Spinal cord (tissue), 10 donors: ENCODE data around the gene AGBL1. TPM values are rescaled to one million over a fixed set of nuclear protein-coding genes. Genes with fewer than 3 reads are reported as not detected.

ENCODE experiments used
- DNase-seq, 6 donors: peaks; one replicate each; pipeline versions ENCODE4 v3.0.0 to v3.0.0-alpha.2; 2013 to 2015; ENCODE audit warnings: low spot score in 6 of 6, low read depth in 4 of 6
- H3K27ac ChIP-seq: one replicate; pipeline ENCODE4 v1.5.1; 2013; ENCODE audit warnings: low read depth, low read length, control low read depth
- H3K27me3 ChIP-seq: one replicate; pipeline ENCODE4 v1.6.1; 2013; ENCODE audit warnings: low read length; ENCODE audit not compliant: control insufficient read depth, insufficient read depth
- H3K36me3 ChIP-seq: one replicate; pipeline ENCODE4 v1.6.1; 2013; ENCODE audit warnings: low read length; ENCODE audit not compliant: control insufficient read depth, insufficient read depth
- H3K4me1 ChIP-seq: one replicate; pipeline ENCODE4 v1.6.1; 2013; ENCODE audit warnings: low read length; ENCODE audit not compliant: control insufficient read depth, insufficient read depth
- H3K4me3 ChIP-seq: one replicate; pipeline ENCODE4 v1.5.1; 2013; ENCODE audit warnings: low read depth, low read length, control low read depth
- H3K9me3 ChIP-seq: one replicate; pipeline ENCODE4 v1.6.1; 2013; ENCODE audit warnings: low read length; ENCODE audit not compliant: control insufficient read depth, insufficient read depth
- WGBS: methylation state at CpG from one replicate; pipeline ENCODE4 v1.1.5; 2013; ENCODE audit warnings: missing lambda C conversion rate; ENCODE audit not compliant: insufficient coverage; 5-methylcytosine and 5-hydroxymethylcytosine counted together
- polyA plus RNA-seq, 2 donors: library from polyadenylated mRNA; unstranded; fragments of 120-200 nt; gene quantifications; one replicate each; pipeline ENCODE4 v1.2.1, GENCODE V29; 2013; ENCODE audit not compliant: insufficient read length in 2 of 2
- total RNA-seq, 2 donors: library from RNA; depleted of rRNA in 1 of 2; stranded (reverse); fragments of 120-200 nt in 1 of 2; fragments of >200 nt in 1 of 2; gene quantifications; one replicate each; pipeline versions ENCODE4 v1.2.3 to v1.2.4, GENCODE V29; 2013 to 2014
- donor health status: healthy.

Gene AGBL1
- total and polyA plus RNA-seq, 4 donors = 0.33 to 1.1 (median 0.45) TPM

DNA sequence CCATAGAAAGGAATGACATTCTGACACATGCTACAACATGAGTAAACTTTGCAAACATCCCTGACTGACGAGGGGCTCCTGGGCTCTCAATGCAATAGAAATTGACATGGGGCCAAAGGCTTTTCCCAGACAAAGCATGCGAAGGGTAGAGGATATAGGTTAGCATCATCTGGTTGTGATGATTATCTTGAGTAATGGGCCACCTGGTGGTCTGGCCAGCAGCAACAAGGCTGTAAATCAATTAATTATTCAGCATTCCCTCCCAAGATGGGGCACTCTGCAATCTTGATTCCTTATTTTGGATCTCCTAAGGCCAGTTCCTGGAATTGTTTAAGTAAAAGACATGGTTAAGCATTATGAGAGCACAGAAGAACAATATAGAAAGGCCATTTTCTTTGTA lies 99.2 kb downstream of the AGBL1 start:
- no peaks in the 10 kb centered on the region for H3K4me1 ChIP-seq
- H3K27me3 ChIP-seq = no peaks in the 10 kb centered on the region
- no peak overlapping the region for H3K27ac ChIP-seq
- H3K36me3 ChIP-seq = no peaks in the 10 kb centered on the region
- no peak for DNase-seq
- 50% methylated on average over 1 of the region's 2 CpGs for WGBS
- no peak overlapping the region for H3K4me3 ChIP-seq
- H3K9me3 ChIP-seq = no peaks in the 10 kb centered on the region

DNA sequence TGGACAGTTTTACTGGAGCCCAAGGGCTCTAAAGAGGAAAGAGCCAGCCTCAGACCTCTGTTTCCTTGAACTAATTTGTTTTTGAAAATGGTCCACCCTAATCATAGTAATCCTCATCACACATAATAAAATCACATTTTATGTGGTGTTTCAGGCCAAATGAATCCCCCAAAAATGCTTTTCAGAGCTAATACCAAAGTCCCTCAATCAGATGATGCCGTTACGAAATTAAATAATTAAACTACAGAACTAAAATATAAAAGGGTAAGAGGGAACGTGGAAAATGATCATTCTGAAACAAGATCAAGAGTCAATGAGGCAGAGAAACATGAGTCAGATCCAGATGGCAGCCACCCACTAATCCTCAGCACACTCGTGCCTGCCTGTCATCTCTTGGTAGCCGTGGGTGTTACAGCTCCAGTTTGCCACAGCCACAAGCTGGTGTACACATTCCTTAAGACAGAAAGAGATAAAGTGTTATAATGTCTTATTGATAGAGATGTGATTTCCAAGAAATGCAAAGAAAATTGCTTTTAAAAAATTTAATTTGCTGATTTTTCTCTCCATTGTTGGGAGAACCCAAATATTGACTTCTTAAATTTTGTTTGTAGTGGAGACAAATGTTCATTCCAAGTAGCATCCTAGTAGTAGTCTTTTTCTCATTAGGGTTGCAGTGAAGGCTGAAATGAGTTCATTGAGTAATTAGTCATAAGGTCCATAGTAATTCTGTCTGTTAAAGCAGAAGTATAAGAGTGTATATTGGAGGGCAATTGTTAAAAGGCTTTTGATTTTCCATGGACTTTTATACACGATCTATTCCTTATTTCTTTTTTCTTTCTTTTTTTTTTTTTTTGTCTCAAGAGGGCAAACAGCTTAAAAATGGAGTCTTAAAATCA lies 104.2 kb downstream of the AGBL1 start:
- Histone ChIP-seq H3K4me1 (no peaks in the 10 kb centered on the region), H3K36me3 (no peaks in the 10 kb centered on the region), H3K27me3 (no peaks in the 10 kb centered on the region), H3K9me3 (no peaks in the 10 kb centered on the region), H3K4me3 (no peak overlapping the region), H3K27ac (no peak overlapping the region)
- WGBS = no CpG with 5 or more reads among the region's 6 CpGs
- DNase-seq = peak in 2 of 6 donors; percentile 58 to 70

DNA sequence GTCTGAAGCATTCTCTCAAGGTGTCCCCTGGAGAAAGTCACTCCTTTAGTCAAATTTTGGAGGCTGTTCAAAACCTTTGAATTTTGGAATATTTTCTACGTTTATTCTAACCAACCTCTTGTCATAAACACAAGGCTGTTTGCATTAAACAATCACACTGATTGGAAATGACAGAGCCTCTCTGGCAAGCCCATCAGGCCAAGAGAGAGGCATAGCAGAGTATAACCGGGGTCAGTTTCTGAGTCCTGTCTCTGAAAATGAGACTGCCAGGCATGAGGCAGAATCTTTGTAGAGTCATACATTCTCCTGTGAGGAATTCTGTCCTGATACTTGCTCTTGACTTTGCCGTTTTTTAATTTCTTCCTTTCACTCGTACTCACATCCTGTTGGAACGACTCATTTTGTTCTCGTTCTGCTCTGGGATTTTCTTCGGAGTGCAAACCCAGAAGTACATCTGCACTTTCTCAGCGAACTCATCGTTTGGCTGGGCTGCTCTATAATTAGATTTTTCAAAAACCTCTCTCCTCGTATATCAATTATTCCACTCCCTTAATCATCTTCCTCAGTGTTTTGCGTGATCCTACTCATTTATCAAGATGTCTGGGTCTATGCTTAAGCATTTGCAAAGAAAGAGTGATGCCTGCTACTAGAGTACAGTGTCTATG lies 114.2 kb downstream of the AGBL1 start:
- Histone ChIP-seq H3K27ac (no peak overlapping the region), H3K36me3 (no peaks in the 10 kb centered on the region), H3K27me3 (no peaks in the 10 kb centered on the region), H3K9me3 (no peaks in the 10 kb centered on the region), H3K4me1 (no peaks in the 10 kb centered on the region), H3K4me3 (no peak overlapping the region)
- no peak for DNase-seq
- WGBS = 94% methylated on average over 8 of the region's 11 CpGs

DNA sequence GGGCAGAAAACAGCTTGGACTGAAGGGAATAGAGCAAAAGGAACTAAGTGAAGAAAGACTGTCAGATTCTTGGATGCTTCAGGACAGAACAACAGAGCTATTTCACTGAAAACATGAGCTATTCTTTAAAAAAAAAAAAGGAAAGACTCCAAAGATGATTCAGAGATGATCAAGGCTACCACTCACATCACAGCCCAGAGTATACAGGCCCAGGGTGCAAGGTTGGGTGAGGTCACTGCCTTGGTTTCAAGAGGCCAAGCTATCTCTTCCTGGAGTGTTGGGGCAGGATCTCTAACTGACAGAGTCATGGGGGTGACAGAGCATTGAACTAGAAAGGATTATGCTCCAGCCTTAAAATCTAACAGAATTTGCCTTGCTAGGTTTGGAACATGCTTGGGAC lies 118.1 kb downstream of the AGBL1 start:
- H3K4me3 ChIP-seq = no peak overlapping the region
- H3K9me3 ChIP-seq = no peaks in the 10 kb centered on the region
- no peaks in the 10 kb centered on the region for H3K4me1 ChIP-seq
- H3K36me3 ChIP-seq = no peaks in the 10 kb centered on the region
- H3K27me3 ChIP-seq = no peaks in the 10 kb centered on the region
- H3K27ac ChIP-seq = no peak overlapping the region
- no peak for DNase-seq

DNA sequence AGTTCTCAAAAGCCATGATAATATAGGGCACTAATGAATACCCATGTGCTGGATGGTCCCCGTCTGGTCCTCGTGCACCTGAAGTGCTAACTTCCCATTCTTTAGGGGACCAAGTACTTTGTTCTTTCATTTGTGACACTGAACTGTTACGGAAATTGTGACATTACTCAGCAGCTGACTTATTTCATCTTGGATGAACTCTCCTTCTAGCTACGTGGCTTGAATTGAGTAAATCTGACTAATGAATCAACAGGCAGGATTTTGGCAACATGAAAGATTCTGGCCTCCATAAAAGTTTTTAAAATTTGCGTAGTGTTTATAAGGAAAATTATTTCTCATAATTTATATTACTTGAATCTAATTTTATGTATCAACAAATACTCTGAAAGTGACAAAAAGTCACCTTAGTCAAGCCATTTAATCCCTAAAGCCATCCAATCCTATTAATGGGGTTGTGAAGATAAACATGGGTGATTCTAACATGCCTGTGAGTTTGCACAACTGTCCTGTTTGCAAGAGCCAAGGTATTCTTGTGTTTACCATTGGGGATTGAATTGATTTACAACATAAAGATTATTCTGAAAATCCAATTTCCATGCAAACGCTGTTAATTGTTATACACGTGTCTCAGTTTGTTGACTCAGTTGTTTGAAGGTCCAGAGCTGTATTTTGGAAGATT lies 119.9 kb downstream of the AGBL1 start:
- no peaks in the 10 kb centered on the region for H3K9me3 ChIP-seq
- no peaks in the 10 kb centered on the region for H3K36me3 ChIP-seq
- H3K27ac ChIP-seq = no peak overlapping the region
- H3K4me1 ChIP-seq = no peaks in the 10 kb centered on the region
- 83% methylated on average over 2 of the region's 7 CpGs for WGBS
- no peaks in the 10 kb centered on the region for H3K27me3 ChIP-seq
- DNase-seq = no peak
- H3K4me3 ChIP-seq = no peak overlapping the region

DNA sequence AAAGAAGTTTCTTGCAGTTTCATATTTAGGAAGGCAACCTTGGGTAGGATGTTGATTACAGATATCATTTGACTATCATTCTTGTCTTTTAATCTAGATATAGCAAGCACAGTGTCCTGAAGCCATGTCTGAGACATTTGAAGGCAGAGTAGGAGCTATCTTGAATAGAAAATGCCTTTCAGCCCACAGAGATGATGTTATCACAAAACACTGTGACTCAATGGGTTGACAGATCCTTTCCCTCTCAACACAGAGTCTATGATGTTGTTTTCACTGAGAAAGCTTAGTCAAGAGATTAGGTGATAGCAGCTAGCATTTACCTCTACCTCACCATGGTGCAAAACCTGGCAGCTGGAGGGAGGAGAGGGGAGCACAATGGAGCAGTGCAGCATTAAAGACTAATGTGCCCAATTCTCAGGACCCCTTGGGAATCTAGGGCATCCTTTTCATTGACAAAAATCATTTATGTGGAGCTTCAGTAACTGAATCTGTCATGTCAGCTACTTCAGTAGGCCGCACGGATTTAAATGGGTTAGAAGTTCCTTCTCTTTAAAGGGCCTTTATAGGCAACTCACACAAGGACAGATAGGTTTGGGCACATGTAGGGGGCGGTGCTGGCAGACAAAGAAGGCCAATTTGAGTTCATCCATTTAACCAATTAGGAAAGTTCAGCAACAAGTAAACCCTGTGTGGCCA lies 121.8 kb downstream of the AGBL1 start:
- H3K4me1 ChIP-seq = no peaks in the 10 kb centered on the region
- no peaks in the 10 kb centered on the region for H3K27me3 ChIP-seq
- DNase-seq = no peak
- no peaks in the 10 kb centered on the region for H3K36me3 ChIP-seq
- WGBS = 83% methylated on average over 2 of the region's 3 CpGs
- H3K27ac ChIP-seq = no peak overlapping the region
- H3K4me3 ChIP-seq = no peak overlapping the region
- H3K9me3 ChIP-seq = no peaks in the 10 kb centered on the region

DNA sequence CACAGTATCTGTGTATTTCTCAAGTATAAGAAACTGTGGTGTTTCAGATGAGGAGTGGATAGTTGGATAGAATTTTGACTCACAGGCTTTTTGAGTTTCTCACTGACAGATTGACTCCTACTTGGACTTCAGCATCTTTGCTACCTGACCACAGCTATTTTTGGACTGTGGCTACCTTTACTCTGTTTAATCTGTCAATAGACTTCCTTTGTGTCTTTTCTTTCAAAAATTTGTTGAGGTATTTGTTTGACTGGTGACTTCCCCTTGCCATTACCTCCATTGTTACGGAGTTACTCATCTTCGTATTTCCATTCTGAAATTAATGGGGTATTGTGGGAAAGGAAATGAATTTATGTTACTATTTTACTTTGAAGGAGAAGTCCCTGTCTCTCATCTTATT lies 123.8 kb downstream of the AGBL1 start:
- H3K36me3 ChIP-seq = no peaks in the 10 kb centered on the region
- WGBS = no CpG with 5 or more reads among the region's 2 CpGs

DNA sequence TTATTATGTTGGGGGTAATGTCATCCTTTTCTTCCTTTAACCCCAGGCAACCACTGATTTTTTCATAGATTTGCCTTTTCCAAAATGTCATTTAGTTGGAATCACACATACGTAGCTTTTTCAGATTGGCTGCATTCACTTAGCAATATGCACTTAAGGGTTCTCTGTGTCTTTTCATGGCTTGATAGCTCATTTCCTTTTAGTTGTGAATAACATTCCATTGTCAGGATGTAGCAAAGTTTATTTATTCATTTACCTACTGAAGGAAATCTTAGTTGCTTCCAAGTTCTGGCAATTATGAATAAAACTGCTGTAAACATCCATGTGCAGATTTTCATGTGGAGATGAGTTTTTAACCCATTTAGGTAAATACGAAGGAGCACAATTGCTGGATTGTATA lies 125.4 kb downstream of the AGBL1 start:
- no peak for DNase-seq
- WGBS = 83% methylated on average over 1 of the region's 2 CpGs
- no peak overlapping the region for H3K4me3 ChIP-seq

More for the DNA sequence above, 123.8 kb downstream of the AGBL1 start:
- Histone ChIP-seq H3K27ac (no peak overlapping the region), H3K9me3 (no peaks in the 10 kb centered on the region), H3K4me3 (no peak overlapping the region), H3K27me3 (no peaks in the 10 kb centered on the region), H3K4me1 (no peaks in the 10 kb centered on the region)
- no peak for DNase-seq

DNA sequence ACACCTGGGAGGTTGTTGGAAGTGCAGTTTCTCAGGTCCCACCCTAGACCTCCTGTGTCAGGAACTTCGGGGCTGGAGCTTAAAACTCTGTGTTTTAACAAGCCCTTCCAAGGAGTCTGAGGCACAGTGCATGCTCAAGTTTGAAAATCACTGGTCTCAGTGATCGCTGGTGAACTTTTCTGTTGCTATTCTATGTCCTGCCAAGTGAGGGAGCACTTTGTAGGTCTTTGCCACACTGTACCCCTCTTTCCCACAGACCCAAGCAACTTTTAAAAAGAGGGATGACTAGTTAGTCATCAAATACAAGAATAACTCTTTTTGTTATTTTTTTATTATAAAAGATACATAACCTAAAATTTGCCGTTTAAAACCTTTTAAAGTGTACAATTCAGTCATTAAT lies 133.7 kb downstream of the AGBL1 start:
- 74% methylated on average over 2 of the region's 3 CpGs for WGBS
- H3K4me1 ChIP-seq = no peaks in the 10 kb centered on the region
- H3K36me3 ChIP-seq = no peaks in the 10 kb centered on the region
- DNase-seq = no peak
- no peaks in the 10 kb centered on the region for H3K27me3 ChIP-seq
- H3K4me3 ChIP-seq = no peak overlapping the region
- H3K9me3 ChIP-seq = peaks cover 5% of the 10 kb centered on the region
- H3K27ac ChIP-seq = no peak overlapping the region

More for the DNA sequence above, 125.4 kb downstream of the AGBL1 start:
- H3K27ac ChIP-seq = no peak overlapping the region
- no peaks in the 10 kb centered on the region for H3K36me3 ChIP-seq
- no peaks in the 10 kb centered on the region for H3K27me3 ChIP-seq
- H3K9me3 ChIP-seq = no peaks in the 10 kb centered on the region
- no peaks in the 10 kb centered on the region for H3K4me1 ChIP-seq
